Measurements from ENCODE around the gene FSIP1.
A peak's percentile ranks its signal among the peaks of the same experiment; 100 is the strongest.

The FSIP1 gene

DNA sequence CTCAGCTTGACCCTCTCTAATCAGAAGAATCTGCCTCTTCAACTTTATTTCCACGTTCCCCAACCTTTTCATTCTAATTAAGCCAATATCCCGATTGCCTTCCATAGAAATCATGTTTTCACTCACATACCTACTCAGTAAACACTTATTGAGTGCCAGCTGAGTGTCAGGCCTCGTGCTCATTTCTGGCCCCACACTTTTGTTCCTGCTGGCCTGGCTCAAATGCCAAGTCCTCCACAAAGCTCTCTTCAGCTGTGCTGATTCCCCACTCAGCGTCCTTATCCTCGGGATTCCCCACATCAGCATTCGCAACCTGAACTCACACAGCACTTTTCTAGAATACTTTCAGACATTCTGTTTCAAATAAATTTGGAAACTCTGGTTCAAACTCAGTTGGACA lies 132.9 kb downstream of the FSIP1 start:
- Histone ChIP-seq H3K27ac (ENCODE audit: low read depth, low read length) (no peak overlapping the region), H3K27me3 (ENCODE audit: control insufficient read depth, insufficient read depth, low read length) (no peaks in the 10 kb centered on the region)

DNA sequence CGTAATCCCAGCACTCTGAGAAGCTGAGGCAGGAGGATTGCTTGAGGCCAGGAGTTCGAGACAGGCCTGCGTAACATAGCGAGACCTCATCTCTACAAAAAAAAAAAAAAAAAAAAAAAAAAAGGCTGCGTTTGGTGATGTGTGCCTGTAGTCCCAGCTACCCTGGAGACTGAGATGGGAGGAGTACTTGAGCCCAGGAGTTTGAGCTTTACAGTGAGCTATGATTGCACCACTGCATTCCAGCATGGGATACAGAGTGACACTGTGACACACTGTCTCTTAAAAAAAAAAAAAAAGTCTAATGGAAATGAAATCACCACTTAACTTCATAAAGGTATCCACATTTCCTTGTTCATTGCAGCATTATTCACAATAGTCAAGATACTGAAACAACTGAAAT lies 136.2 kb downstream of the FSIP1 start:
- Histone ChIP-seq H3K4me3 (ENCODE audit: low read depth, low read length) (no peak overlapping the region), H3K27me3 (ENCODE audit: control insufficient read depth, insufficient read depth, low read length) (no peaks in the 10 kb centered on the region), H3K9ac (ENCODE audit: low read depth, low read length) (no peak overlapping the region), H3K4me1 (ENCODE audit: control insufficient read depth, insufficient read depth, low read length) (peaks cover 7% of the 10 kb centered on the region; the same call in 1 of the 2 replicates), H3K27ac (ENCODE audit: low read depth, low read length) (no peak overlapping the region), H3K9me3 (ENCODE audit: control insufficient read depth, insufficient read depth, low read length) (no peaks in the 10 kb centered on the region), H3K36me3 (ENCODE audit: control insufficient read depth, insufficient read depth, low read length) (no peaks in the 10 kb centered on the region)

More for the DNA sequence above, 132.9 kb downstream of the FSIP1 start:
- Histone ChIP-seq H3K4me3 (ENCODE audit: low read depth, low read length) (no peak overlapping the region), H3K9ac (ENCODE audit: low read depth, low read length) (no peak overlapping the region), H3K9me3 (ENCODE audit: control insufficient read depth, insufficient read depth, low read length) (no peaks in the 10 kb centered on the region), H3K36me3 (ENCODE audit: control insufficient read depth, insufficient read depth, low read length) (no peaks in the 10 kb centered on the region), H3K4me1 (ENCODE audit: control insufficient read depth, insufficient read depth, low read length) (no peaks in the 10 kb centered on the region)

DNA sequence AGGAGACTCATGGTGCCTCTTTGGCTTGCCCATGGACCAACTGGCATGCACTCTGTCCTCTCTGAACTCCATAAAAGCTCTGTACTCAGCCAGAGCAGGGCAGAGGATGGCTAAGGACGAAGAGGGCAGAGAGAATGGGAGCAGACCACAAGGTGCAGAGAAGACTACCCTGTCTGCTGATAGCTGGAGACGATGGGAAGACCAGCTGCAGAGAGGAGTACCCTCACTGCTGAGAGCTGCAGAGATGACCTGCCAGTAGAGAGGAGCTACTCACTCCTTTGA lies 136.7 kb downstream of the FSIP1 start:
- Histone ChIP-seq H3K9ac (ENCODE audit: low read depth, low read length) (no peak overlapping the region), H3K4me3 (ENCODE audit: low read depth, low read length) (no peak overlapping the region), H3K27me3 (ENCODE audit: control insufficient read depth, insufficient read depth, low read length) (no peaks in the 10 kb centered on the region), H3K4me1 (ENCODE audit: control insufficient read depth, insufficient read depth, low read length) (peaks cover 8% of the 10 kb centered on the region; the same call in 1 of the 2 replicates), H3K27ac (ENCODE audit: low read depth, low read length) (no peak overlapping the region), H3K9me3 (ENCODE audit: control insufficient read depth, insufficient read depth, low read length) (no peaks in the 10 kb centered on the region), H3K36me3 (ENCODE audit: control insufficient read depth, insufficient read depth, low read length) (no peaks in the 10 kb centered on the region)

DNA sequence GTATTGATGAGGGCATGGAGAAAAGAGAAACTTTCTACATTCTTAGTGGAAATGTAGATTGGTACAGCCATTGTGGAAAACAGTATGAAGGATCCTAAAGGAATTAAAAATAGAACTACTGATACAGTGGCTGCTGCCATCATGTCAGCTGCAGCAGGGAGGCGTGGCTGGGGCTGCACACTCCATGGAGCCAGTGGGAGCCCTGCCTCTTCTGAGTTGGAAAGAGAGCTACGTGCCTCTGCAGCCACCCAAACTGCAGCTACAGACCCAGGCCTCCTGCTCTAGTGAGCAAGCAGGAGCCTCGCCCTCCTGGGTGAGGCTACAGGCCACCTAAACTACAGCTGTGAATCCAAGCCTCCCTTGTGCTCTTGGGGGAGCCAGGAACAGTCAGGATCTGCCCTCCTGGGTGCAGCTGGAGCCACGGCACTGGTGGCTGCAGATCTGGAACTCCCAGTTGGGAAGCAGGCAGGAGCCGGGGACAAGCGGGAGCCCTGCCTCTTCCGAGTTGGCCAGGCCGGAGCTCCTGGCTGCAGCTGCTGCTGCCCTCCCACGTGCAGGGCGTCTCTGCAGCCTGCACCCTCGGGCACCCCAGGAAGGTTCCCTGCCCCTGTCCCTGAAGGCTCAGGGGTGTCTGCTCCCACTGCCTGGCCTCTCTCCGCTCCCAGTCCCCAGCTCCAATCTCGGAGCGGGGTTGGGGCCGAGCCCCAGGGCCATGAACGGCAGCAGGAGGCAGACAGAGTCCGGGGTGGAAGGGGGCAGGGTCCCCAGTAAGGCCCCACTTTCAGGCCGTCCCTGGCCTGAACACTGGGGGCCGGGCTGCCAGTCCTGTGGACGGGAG lies 137.3 kb downstream of the FSIP1 start:
- no peaks in the 10 kb centered on the region for H3K9me3 ChIP-seq (ENCODE audit: control insufficient read depth, insufficient read depth, low read length)
- no peaks in the 10 kb centered on the region for H3K36me3 ChIP-seq (ENCODE audit: control insufficient read depth, insufficient read depth, low read length)
- no peak overlapping the region for H3K9ac ChIP-seq (ENCODE audit: low read depth, low read length)
- no peaks in the 10 kb centered on the region for H3K27me3 ChIP-seq (ENCODE audit: control insufficient read depth, insufficient read depth, low read length)
- peaks cover 8% of the 10 kb centered on the region; the same call in 1 of the 2 replicates for H3K4me1 ChIP-seq (ENCODE audit: control insufficient read depth, insufficient read depth, low read length)
- H3K4me3 ChIP-seq (ENCODE audit: low read depth, low read length), result no peak overlapping the region
- no peak overlapping the region for H3K27ac ChIP-seq (ENCODE audit: low read depth, low read length)

DNA sequence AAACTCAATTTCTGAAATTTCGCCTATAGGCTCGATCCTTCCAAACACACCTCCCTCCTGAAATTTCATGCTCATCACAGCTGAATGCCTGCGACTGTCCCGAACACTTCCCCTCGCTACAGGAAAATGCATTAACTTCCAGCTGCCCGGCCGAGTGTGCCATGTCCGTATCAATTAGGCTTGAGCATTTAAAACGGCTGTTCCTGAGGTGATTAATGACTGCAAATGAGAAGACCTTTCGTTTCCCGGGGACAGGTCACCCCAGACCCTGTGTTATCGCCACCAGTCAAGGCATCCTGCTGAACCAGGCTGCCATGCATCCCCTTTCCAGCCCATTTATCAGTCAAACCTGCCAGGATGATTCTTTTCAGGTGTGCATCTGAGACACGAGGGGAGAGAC lies 138.5 kb downstream of the FSIP1 start:
- Histone ChIP-seq H3K36me3 (ENCODE audit: control insufficient read depth, insufficient read depth, low read length) (no peaks in the 10 kb centered on the region), H3K27me3 (ENCODE audit: control insufficient read depth, insufficient read depth, low read length) (no peaks in the 10 kb centered on the region), H3K27ac (ENCODE audit: low read depth, low read length) (no peak overlapping the region), H3K9me3 (ENCODE audit: control insufficient read depth, insufficient read depth, low read length) (no peaks in the 10 kb centered on the region), H3K4me1 (ENCODE audit: control insufficient read depth, insufficient read depth, low read length) (peaks cover 8% of the 10 kb centered on the region; the same call in 1 of the 2 replicates), H3K4me3 (ENCODE audit: low read depth, low read length) (no peak overlapping the region), H3K9ac (ENCODE audit: low read depth, low read length) (no peak overlapping the region)

DNA sequence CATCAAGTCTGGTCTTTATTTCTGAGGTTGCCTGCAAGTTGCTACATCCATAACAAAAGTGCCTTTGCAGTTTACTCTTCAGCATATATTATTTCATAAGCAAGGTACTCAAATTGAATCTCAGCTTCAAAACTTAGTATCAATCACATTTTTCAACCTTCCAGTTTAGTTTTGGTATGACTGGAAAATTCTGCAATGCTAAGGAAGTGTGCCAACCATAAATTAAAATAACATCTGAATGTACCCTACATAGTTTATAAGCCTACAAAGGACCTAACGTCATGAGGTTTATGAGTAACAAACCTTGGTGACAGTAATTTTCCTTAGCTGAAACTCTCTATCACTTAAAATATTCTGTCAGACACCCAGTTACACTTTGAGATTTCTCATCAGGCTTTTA lies 138.9 kb downstream of the FSIP1 start:
- Histone ChIP-seq H3K9ac (ENCODE audit: low read depth, low read length) (no peak overlapping the region), H3K4me3 (ENCODE audit: low read depth, low read length) (no peak overlapping the region), H3K27me3 (ENCODE audit: control insufficient read depth, insufficient read depth, low read length) (no peaks in the 10 kb centered on the region), H3K9me3 (ENCODE audit: control insufficient read depth, insufficient read depth, low read length) (no peaks in the 10 kb centered on the region), H3K4me1 (ENCODE audit: control insufficient read depth, insufficient read depth, low read length) (peaks cover 8% of the 10 kb centered on the region; the same call in 1 of the 2 replicates), H3K27ac (ENCODE audit: low read depth, low read length) (no peak overlapping the region), H3K36me3 (ENCODE audit: control insufficient read depth, insufficient read depth, low read length) (no peaks in the 10 kb centered on the region)

DNA sequence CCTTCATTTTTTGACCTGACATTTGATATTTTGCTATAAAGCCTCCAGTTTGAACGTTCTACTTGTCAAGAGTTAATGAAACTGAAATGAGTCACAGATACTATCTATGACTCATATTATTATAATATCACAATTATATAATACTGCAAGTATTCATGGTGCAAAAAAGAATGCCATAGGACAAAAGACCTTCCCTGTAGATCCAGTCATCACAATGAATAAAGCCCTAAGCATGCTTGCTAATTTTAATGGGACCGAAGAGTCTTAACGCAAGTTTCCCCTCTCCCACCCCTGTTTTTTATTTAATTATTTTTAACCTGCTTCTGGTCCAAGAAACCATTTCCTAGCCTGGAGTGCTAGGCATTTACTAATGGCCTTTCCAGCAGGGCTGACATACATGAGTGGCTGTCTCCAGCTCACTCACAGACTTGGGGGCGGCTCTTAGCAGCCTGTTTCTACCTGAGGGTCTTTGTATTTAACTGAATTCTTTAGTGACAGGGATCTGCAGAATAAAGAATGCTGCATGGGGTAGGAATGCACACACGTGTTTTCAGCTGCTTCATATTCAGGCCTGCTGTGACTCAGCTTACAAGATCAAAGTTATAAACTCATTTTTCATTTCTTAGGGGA lies 140.5 kb downstream of the FSIP1 start:
- Histone ChIP-seq H3K4me3 (ENCODE audit: low read depth, low read length) (no peak overlapping the region), H3K27ac (ENCODE audit: low read depth, low read length) (peak overlapping the region; percentile 14), H3K9me3 (ENCODE audit: control insufficient read depth, insufficient read depth, low read length) (no peaks in the 10 kb centered on the region), H3K9ac (ENCODE audit: low read depth, low read length) (no peak overlapping the region), H3K4me1 (ENCODE audit: control insufficient read depth, insufficient read depth, low read length) (peaks cover 8% of the 10 kb centered on the region; the same call in 1 of the 2 replicates), H3K36me3 (ENCODE audit: control insufficient read depth, insufficient read depth, low read length) (no peaks in the 10 kb centered on the region), H3K27me3 (ENCODE audit: control insufficient read depth, insufficient read depth, low read length) (no peaks in the 10 kb centered on the region)

DNA sequence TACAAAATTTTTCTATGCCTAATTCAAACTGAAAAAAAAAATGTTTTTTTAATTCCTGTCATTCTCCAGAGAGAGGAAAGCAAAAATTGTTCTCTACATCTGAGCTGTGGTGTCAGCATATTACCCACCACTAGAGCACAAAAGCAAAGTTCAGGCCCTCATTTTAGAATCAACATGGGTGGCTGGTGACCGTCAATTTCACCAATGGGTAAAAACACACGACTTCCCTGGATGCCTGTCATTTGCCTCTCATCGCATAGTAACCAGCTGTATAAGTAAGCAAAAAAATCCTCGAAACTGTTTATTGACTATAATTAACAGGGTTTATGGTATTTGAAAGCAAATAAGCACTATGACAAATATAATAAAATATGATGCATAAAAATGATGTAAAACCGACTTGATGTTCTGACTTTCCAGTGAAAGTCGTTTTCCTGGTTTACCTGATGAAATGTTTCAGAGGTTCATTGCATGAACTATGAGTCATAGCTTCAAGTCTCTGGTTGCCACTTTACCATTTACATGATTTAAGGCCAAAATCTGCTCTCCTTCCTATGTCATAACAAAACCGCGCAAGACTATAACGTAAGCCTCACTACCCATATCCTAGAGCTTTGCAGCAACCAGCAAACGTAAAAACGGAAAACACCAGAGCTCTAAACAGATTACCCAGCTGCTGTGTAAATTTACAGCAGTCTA lies 141.3 kb downstream of the FSIP1 start:
- Histone ChIP-seq H3K36me3 (ENCODE audit: control insufficient read depth, insufficient read depth, low read length) (no peaks in the 10 kb centered on the region), H3K27ac (ENCODE audit: low read depth, low read length) (no peak overlapping the region), H3K27me3 (ENCODE audit: control insufficient read depth, insufficient read depth, low read length) (no peaks in the 10 kb centered on the region), H3K9ac (ENCODE audit: low read depth, low read length) (no peak overlapping the region), H3K9me3 (ENCODE audit: control insufficient read depth, insufficient read depth, low read length) (no peaks in the 10 kb centered on the region), H3K4me1 (ENCODE audit: control insufficient read depth, insufficient read depth, low read length) (peaks cover 8% of the 10 kb centered on the region; the same call in 1 of the 2 replicates), H3K4me3 (ENCODE audit: low read depth, low read length) (no peak overlapping the region)

DNA sequence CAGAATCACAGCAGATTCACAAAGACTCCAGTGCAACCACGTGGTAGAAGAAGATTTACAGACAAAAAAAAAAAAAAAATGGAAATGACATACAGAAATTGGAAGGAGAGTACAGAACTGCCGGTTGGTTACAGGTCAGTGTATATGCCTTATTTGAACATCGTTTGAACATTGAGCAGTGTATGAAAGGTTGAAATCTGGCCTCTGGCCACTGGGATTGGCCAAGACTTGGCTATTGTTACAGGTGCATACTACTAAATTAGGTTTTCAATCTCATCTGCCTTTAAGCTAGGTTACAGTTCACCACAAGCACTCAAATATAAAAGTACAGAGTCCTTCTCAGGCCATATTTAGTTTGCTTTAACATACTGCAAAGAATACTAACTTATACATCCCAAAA lies 142.0 kb downstream of the FSIP1 start:
- Histone ChIP-seq H3K9ac (ENCODE audit: low read depth, low read length) (no peak overlapping the region), H3K36me3 (ENCODE audit: control insufficient read depth, insufficient read depth, low read length) (no peaks in the 10 kb centered on the region), H3K4me1 (ENCODE audit: control insufficient read depth, insufficient read depth, low read length) (peaks cover 8% of the 10 kb centered on the region; the same call in 1 of the 2 replicates), H3K9me3 (ENCODE audit: control insufficient read depth, insufficient read depth, low read length) (no peaks in the 10 kb centered on the region), H3K4me3 (ENCODE audit: low read depth, low read length) (no peak overlapping the region), H3K27ac (ENCODE audit: low read depth, low read length) (no peak overlapping the region), H3K27me3 (ENCODE audit: control insufficient read depth, insufficient read depth, low read length) (no peaks in the 10 kb centered on the region)

DNA sequence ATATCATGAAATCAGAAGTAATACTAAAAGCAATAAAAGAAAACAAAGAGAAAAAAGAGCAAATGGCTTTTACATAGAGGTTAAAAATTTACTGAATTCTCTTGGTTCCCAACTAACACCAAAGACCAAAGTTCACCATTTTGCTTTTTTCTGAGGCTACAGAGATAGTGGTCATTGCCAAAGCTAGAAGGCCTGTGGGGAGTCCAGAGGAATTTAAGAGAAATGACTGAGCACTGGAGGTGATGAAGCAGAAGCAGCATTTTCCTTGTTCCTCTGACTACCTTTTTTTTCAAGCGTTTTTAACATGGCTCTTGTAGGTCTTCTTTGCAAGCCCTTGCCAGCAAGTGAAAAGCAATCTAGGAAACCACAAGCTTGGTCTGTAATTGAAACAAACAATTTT lies 143.6 kb downstream of the FSIP1 start:
- Histone ChIP-seq H3K27ac (ENCODE audit: low read depth, low read length) (no peak overlapping the region), H3K4me3 (ENCODE audit: low read depth, low read length) (no peak overlapping the region)

DNA sequence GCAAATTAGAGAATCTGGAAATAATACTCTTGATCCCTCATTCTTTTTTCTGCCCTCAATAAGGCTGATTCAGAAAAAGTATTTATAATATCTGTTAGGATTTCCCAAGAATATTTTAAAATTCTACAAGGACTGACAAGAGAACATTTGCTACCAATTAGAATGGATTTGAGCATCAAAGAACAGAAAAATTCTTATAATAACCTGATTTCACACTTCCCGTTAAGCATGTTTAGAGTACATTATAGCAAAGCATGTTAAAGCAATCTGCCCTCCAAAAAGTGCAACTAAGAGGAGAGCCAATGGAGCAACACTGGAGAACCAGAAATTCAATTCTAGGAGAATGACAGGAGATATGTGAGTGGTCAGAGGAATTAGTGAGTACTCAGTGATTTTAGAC lies 144.6 kb downstream of the FSIP1 start:
- H3K4me3 ChIP-seq (ENCODE audit: low read depth, low read length), result no peak overlapping the region
- H3K27ac ChIP-seq (ENCODE audit: low read depth, low read length), result no peak overlapping the region
- H3K36me3 ChIP-seq (ENCODE audit: control insufficient read depth, insufficient read depth, low read length), result no peaks in the 10 kb centered on the region
- H3K9ac ChIP-seq (ENCODE audit: low read depth, low read length), result no peak overlapping the region
- H3K4me1 ChIP-seq (ENCODE audit: control insufficient read depth, insufficient read depth, low read length), result peaks cover 8% of the 10 kb centered on the region; the same call in 1 of the 2 replicates
- H3K9me3 ChIP-seq (ENCODE audit: control insufficient read depth, insufficient read depth, low read length), result no peaks in the 10 kb centered on the region
- no peaks in the 10 kb centered on the region for H3K27me3 ChIP-seq (ENCODE audit: control insufficient read depth, insufficient read depth, low read length)

More for the DNA sequence above, 143.6 kb downstream of the FSIP1 start:
- Histone ChIP-seq H3K36me3 (ENCODE audit: control insufficient read depth, insufficient read depth, low read length) (no peaks in the 10 kb centered on the region), H3K27me3 (ENCODE audit: control insufficient read depth, insufficient read depth, low read length) (no peaks in the 10 kb centered on the region), H3K4me1 (ENCODE audit: control insufficient read depth, insufficient read depth, low read length) (peaks cover 8% of the 10 kb centered on the region; the same call in 1 of the 2 replicates), H3K9me3 (ENCODE audit: control insufficient read depth, insufficient read depth, low read length) (no peaks in the 10 kb centered on the region), H3K9ac (ENCODE audit: low read depth, low read length) (no peak overlapping the region)
